ENCODE results near the gene NF1.
A peak's percentile ranks its signal among the peaks of the same experiment; 100 is the strongest.

The NF1 gene

DNA sequence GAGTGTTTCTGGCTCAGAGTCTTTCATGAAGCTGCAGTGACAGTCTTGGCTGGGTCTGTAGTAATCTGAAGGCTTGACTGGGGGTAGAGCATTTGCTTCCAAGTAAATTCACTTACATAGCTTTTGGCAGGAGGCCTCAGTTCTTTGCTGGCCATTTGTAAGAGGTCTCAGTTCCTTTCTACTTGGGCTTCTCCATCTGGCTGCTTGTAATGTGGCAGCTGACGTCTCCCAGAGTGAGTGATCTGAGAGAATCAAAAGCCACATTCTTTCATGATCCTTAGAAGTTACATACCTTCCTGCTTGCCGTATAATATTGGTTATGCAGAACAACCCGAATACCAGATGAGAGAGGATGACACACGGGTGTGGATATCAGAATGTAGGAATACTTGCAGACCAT is 39.8 kb downstream of the NF1 start:
- Histone ChIP-seq H2BK12ac (ENCODE audit: low read length in 2 of 2) (no peak overlapping the region), H3K14ac (ENCODE audit: low read length in 2 of 2) (no peak overlapping the region), H3K79me1 (replicated peaks; ENCODE audit: low read length, poor library complexity, severe bottlenecking) (peaks cover 15% of the 10 kb centered on the region), H3K18ac (ENCODE audit: low read depth in 1 of 2, low read length in 2 of 2) (no peak overlapping the region), H3K23ac (ENCODE audit: low read length in 2 of 2) (no peak overlapping the region), H3K9me3 (ENCODE audit: control insufficient read depth, low read length) (no peaks in the 10 kb centered on the region), H3K4me1 (ENCODE audit: control insufficient read depth, insufficient read depth, low read depth, low read length) (peaks cover 17% of the 10 kb centered on the region), H4K91ac (ENCODE audit: low read length) (no peak overlapping the region), H3K9ac (ENCODE audit: low read length) (no peak overlapping the region), H2BK5ac (ENCODE audit: low read depth, low read length, poor library complexity, severe bottlenecking) (no peak overlapping the region), H3K27ac (ENCODE audit: low read length, poor library complexity, severe bottlenecking) (no peak overlapping the region), H4K8ac (ENCODE audit: low read length) (no peak overlapping the region), H2AK5ac (ENCODE audit: low read length, severe bottlenecking) (no peak overlapping the region), H3K4me2 (ENCODE audit: low read length, poor library complexity, severe bottlenecking) (no peak overlapping the region), H2BK120ac (ENCODE audit: low read depth, low read length) (no peak overlapping the region), H3K4me3 (ENCODE audit: insufficient read depth in 1 of 2, low read depth in 1 of 2, low read length in 2 of 2) (no peak overlapping the region), H3K4ac (ENCODE audit: low read depth in 1 of 2, low read length in 2 of 2) (no peak overlapping the region), H2AFZ (ENCODE audit: low read depth, low read length) (no peak overlapping the region), H3K36me3 (ENCODE audit: control insufficient read depth in 1 of 2, insufficient read depth in 2 of 2, low read depth in 1 of 2, low read length in 2 of 2) (peaks cover 3 to 19% of the 10 kb centered on the region in 2 experiments), H2BK15ac (ENCODE audit: low read depth, poor library complexity, severe bottlenecking) (no peak overlapping the region), H3K27me3 (ENCODE audit: control insufficient read depth in 1 of 2, insufficient read depth in 1 of 2, low read length in 2 of 2) (no peaks in the 10 kb centered on the region)
- DNase-seq, result no peak
- WGBS, result no CpG with 5 or more reads among the region's 4 CpGs

DNA sequence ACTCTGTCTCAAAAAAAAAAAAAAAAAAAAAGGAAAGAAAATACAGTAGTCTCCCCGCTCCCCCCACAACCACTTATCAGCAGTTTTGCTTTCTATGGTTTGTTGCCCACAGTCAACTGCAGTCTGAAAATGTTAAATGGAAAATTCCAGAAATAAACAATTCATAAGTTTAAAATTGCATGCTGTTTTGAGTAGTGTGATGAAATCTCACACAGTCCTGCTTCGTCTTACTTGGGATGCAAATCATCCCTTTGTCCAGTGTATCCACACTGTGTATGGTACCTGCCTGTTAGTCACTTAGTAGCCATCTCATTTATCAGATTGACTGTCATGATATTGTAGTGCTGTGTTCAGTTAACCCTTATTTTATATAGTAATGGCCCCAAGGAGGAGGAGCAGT is 41.5 kb downstream of the NF1 start:
- H4K91ac ChIP-seq (ENCODE audit: low read length), result no peak overlapping the region
- H3K4me1 ChIP-seq (ENCODE audit: control insufficient read depth, insufficient read depth, low read depth, low read length), result peaks cover 4% of the 10 kb centered on the region
- no peak overlapping the region for H2BK120ac ChIP-seq (ENCODE audit: low read depth, low read length)
- WGBS, result 40% methylated on average over 1 of the region's 2 CpGs
- peak; percentile 62 for DNase-seq
- no peaks in the 10 kb centered on the region for H3K27me3 ChIP-seq (ENCODE audit: control insufficient read depth in 1 of 2, insufficient read depth in 1 of 2, low read length in 2 of 2)
- no peak overlapping the region for H3K4me2 ChIP-seq (ENCODE audit: low read length, poor library complexity, severe bottlenecking)
- no peak overlapping the region for H3K4me3 ChIP-seq (ENCODE audit: insufficient read depth in 1 of 2, low read depth in 1 of 2, low read length in 2 of 2)
- H2BK5ac ChIP-seq (ENCODE audit: low read depth, low read length, poor library complexity, severe bottlenecking), result no peak overlapping the region
- no peaks in the 10 kb centered on the region for H3K9me3 ChIP-seq (ENCODE audit: control insufficient read depth, low read length)
- no peak overlapping the region for H3K27ac ChIP-seq (ENCODE audit: low read length, poor library complexity, severe bottlenecking)
- no peak overlapping the region for H2BK12ac ChIP-seq (ENCODE audit: low read length in 2 of 2)
- H4K8ac ChIP-seq (ENCODE audit: low read length), result no peak overlapping the region
- peaks cover 3 to 28% of the 10 kb centered on the region in 2 experiments for H3K36me3 ChIP-seq (ENCODE audit: control insufficient read depth in 1 of 2, insufficient read depth in 2 of 2, low read depth in 1 of 2, low read length in 2 of 2)
- no peak overlapping the region for H3K4ac ChIP-seq (ENCODE audit: low read depth in 1 of 2, low read length in 2 of 2)
- H3K14ac ChIP-seq (ENCODE audit: low read length in 2 of 2), result no peak overlapping the region
- no peak overlapping the region for H3K9ac ChIP-seq (ENCODE audit: low read length)
- H3K79me1 ChIP-seq (replicated peaks; ENCODE audit: low read length, poor library complexity, severe bottlenecking), result peaks cover 8% of the 10 kb centered on the region
- H3K23ac ChIP-seq (ENCODE audit: low read length in 2 of 2), result no peak overlapping the region
- H2AFZ ChIP-seq (ENCODE audit: low read depth, low read length), result no peak overlapping the region
- no peak overlapping the region for H2AK5ac ChIP-seq (ENCODE audit: low read length, severe bottlenecking)
- no peak overlapping the region for H2BK15ac ChIP-seq (ENCODE audit: low read depth, poor library complexity, severe bottlenecking)
- no peak overlapping the region for H3K18ac ChIP-seq (ENCODE audit: low read depth in 1 of 2, low read length in 2 of 2)

DNA sequence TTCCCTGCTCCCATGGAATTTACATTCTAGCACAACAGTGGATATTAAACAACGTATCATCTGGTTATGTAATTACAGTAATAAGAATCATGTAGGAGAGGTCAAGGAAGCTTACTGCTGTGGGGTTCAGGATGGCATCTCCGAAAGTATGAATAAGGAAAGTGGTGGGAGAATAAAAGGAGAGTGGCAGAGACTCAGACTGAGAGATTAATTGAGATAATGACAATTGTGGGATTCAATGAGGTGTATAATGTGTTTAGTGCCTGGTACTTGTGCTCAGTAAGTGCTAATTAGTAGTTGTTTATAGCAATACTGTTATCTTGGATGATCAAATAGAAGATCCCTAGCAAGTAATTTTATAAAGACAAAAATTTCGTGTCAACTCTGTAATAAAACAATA is 45.3 kb downstream of the NF1 start:
- Histone ChIP-seq H2BK15ac (ENCODE audit: low read depth, poor library complexity, severe bottlenecking) (no peak overlapping the region), H3K27me3 (ENCODE audit: control insufficient read depth in 1 of 2, insufficient read depth in 1 of 2, low read length in 2 of 2) (no peaks in the 10 kb centered on the region), H3K4me3 (ENCODE audit: insufficient read depth in 1 of 2, low read depth in 1 of 2, low read length in 2 of 2) (no peak overlapping the region), H3K4me2 (ENCODE audit: low read length, poor library complexity, severe bottlenecking) (no peak overlapping the region), H2BK12ac (ENCODE audit: low read length in 2 of 2) (no peak overlapping the region), H3K18ac (ENCODE audit: low read depth in 1 of 2, low read length in 2 of 2) (no peak overlapping the region), H2AK5ac (ENCODE audit: low read length, severe bottlenecking) (no peak overlapping the region), H3K9ac (ENCODE audit: low read length) (no peak overlapping the region), H3K4me1 (ENCODE audit: control insufficient read depth, insufficient read depth, low read depth, low read length) (peaks cover 6% of the 10 kb centered on the region), H3K14ac (ENCODE audit: low read length in 2 of 2) (no peak overlapping the region), H2AFZ (ENCODE audit: low read depth, low read length) (no peak overlapping the region), H4K91ac (ENCODE audit: low read length) (no peak overlapping the region), H3K4ac (ENCODE audit: low read depth in 1 of 2, low read length in 2 of 2) (no peak overlapping the region), H3K9me3 (ENCODE audit: control insufficient read depth, low read length) (no peaks in the 10 kb centered on the region), H3K36me3 (ENCODE audit: control insufficient read depth in 1 of 2, insufficient read depth in 2 of 2, low read depth in 1 of 2, low read length in 2 of 2) (peaks cover 6 to 28% of the 10 kb centered on the region in 2 experiments), H4K8ac (ENCODE audit: low read length) (no peak overlapping the region), H3K27ac (ENCODE audit: low read length, poor library complexity, severe bottlenecking) (no peak overlapping the region), H3K79me1 (replicated peaks; ENCODE audit: low read length, poor library complexity, severe bottlenecking) (peaks cover 11% of the 10 kb centered on the region), H2BK5ac (ENCODE audit: low read depth, low read length, poor library complexity, severe bottlenecking) (no peak overlapping the region), H2BK120ac (ENCODE audit: low read depth, low read length) (no peak overlapping the region), H3K23ac (ENCODE audit: low read length in 2 of 2) (no peak overlapping the region)
- WGBS, result 96% methylated on average over 2 of the region's 3 CpGs
- no peak for DNase-seq

DNA sequence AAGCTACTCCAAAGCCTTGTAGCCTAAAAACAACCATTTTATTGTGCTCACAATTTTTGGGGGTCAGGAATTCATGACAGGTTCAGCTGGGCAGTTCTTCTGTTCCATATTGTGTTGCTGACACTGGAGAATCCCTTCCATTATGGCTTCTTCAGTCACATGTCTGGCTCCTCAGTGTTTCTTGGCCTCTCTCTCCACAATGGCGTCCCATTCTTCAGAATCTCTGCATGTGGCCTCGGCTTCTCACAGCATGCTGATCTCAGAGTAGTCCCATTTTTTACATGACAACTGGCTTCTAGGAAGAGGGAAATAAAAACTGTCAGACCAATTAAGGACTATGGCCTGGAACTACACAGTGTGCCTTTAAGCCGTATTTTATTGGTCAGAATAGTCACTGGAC is 49.7 kb downstream of the NF1 start:
- no peaks in the 10 kb centered on the region for H3K9me3 ChIP-seq (ENCODE audit: control insufficient read depth, low read length)
- H3K18ac ChIP-seq (ENCODE audit: low read depth in 1 of 2, low read length in 2 of 2), result no peak overlapping the region
- peaks cover 2% of the 10 kb centered on the region for H3K4me1 ChIP-seq (ENCODE audit: control insufficient read depth, insufficient read depth, low read depth, low read length)
- H2BK15ac ChIP-seq (ENCODE audit: low read depth, poor library complexity, severe bottlenecking), result no peak overlapping the region
- no peak overlapping the region for H3K4me3 ChIP-seq (ENCODE audit: insufficient read depth in 1 of 2, low read depth in 1 of 2, low read length in 2 of 2)
- peaks cover 23% of the 10 kb centered on the region for H3K79me1 ChIP-seq (replicated peaks; ENCODE audit: low read length, poor library complexity, severe bottlenecking)
- no peak overlapping the region for H2BK5ac ChIP-seq (ENCODE audit: low read depth, low read length, poor library complexity, severe bottlenecking)
- WGBS, result 95% methylated on average over 3 of the region's 3 CpGs
- H2AK5ac ChIP-seq (ENCODE audit: low read length, severe bottlenecking), result no peak overlapping the region
- H3K27me3 ChIP-seq (ENCODE audit: control insufficient read depth in 1 of 2, insufficient read depth in 1 of 2, low read length in 2 of 2), result no peaks in the 10 kb centered on the region
- no peak overlapping the region for H3K4ac ChIP-seq (ENCODE audit: low read depth in 1 of 2, low read length in 2 of 2)
- no peak overlapping the region for H3K4me2 ChIP-seq (ENCODE audit: low read length, poor library complexity, severe bottlenecking)
- no peak overlapping the region for H4K91ac ChIP-seq (ENCODE audit: low read length)
- no peak overlapping the region for H4K8ac ChIP-seq (ENCODE audit: low read length)
- no peak overlapping the region for H3K23ac ChIP-seq (ENCODE audit: low read length in 2 of 2)
- H2BK12ac ChIP-seq (ENCODE audit: low read length in 2 of 2), result no peak overlapping the region
- no peak overlapping the region for H3K27ac ChIP-seq (ENCODE audit: low read length, poor library complexity, severe bottlenecking)
- no peak overlapping the region for H2BK120ac ChIP-seq (ENCODE audit: low read depth, low read length)
- no peak overlapping the region for H2AFZ ChIP-seq (ENCODE audit: low read depth, low read length)
- peaks cover 7 to 18% of the 10 kb centered on the region in 2 experiments for H3K36me3 ChIP-seq (ENCODE audit: control insufficient read depth in 1 of 2, insufficient read depth in 2 of 2, low read depth in 1 of 2, low read length in 2 of 2)
- H3K9ac ChIP-seq (ENCODE audit: low read length), result no peak overlapping the region
- H3K14ac ChIP-seq (ENCODE audit: low read length in 2 of 2), result no peak overlapping the region
- DNase-seq, result no peak
